Activated naive CD4-positive, alpha-beta T cell treated with Interleukin-2 at 50 U/mL for 16 hours (primary cell): ENCODE data around the gene MICAL2.

ENCODE experiments used
- DNase-seq: peaks from one replicate; pipeline ENCODE4 v3.0.0-alpha.2; 2020

Gene MICAL2

DNA sequence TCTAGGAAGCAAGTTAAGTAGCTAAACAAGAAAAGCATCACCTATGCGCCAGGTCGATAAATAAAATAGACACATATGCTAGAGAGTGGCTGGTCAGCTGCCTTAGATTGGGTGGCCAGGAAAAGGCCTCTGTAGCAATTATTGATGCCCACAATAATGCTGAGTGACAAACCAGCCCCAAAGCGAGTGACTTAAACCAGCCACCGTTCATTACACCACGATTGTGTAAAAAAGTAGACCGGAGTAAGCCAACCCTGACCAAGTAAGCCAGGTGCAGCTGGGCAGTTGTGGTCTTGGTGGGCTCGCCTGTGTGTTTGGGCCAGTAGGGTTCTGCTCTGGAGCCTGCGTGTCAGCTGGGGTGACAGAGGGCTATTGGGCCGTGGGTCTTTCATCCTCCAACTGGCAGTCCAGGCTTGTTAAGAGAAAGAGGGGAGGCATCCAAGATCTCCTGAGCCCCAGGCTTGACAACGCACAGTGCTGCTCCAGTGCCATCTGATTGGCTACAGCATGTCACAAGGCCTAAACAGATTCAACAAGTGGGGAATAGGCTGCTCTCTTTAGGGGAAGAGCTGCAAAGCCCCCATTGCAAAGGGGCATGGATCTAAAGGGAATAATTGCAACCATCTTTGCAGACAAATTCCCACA lies 166.6 kb downstream of the MICAL2 start:
- no peak for DNase-seq

GRCh38 chr11:12278766-12279671 lies 168.6 kb downstream of the MICAL2 start:
- DNase-seq, result no peak

GRCh38 chr11:12279672-12280108 lies 169.3 kb downstream of the MICAL2 start:
- DNase-seq, result no peak

DNA sequence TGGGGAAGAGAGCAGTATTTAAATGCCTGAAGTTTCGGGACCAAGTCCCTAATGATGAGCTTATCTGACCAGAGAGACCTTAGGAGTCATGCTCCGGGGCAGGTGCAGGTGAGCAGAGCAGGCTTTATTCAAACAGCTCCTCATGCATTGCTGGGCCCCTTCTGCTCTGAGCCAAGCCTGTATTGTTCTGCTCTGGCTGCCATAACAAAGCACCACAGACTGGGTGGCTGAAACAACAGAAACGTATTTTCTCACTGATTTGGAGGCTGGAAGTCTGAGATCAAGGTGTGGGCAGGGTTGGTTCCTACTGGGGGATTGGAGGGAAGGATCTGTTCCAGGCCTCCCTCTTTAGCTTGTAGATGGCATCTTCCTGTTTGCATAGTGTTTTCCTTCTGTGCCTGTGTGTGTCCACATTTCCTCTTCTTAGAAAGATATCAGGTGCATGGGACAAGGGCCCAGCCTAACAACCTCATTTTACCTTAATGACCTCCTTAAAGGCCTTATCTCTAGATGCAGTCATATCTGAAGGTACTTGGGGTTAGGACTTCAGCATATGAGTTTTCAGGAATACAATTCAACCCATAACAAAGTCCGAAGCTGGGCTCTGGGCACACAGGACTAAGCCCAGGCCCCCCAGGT lies 169.9 kb downstream of the MICAL2 start:
- no peak for DNase-seq

DNA sequence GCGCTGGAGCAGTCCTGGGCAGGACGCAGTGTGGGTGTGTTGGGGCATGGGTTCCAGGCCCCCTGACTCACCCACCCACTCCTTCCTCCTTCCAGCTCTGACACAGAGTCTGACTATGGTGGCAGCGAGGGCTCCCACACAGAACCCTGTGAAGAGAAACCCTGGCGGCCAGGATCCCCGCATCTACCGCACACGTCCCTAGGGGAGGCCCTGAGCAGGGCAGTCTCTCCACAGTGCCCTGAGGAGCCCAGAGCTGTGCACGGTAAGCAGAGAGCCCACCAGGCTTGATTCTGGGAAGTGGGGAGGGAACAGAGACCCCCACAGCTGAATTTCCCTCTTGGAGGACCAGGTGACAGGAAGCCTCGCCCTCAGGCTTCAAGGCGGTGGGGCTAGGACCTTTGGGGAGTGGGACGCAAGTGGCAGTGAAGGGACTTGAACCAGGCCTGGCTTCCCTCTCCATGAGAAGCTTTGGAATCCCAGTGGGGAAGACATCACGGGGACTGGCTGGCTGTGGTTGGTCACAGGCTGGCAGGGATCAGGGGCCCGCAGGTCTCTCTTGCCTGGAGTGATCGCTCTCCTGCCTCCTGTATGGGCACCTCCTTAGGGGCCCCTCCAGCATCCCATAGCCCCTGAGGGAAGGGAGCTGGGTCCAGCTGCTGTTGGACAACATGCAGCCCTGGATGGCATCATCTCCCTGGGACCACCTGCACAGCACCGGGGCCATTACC lies 170.6 kb downstream of the MICAL2 start:
- peak; percentile 29 for DNase-seq

- DNase-seq, result peak; percentile 79
Observed at GRCh38 chr11:12281571-12282478, 171.4 kb downstream of the MICAL2 start.

- no peak for DNase-seq
Observed at GRCh38 chr11:12282676-12283075, 172.3 kb downstream of the MICAL2 start.

- no peak for DNase-seq
Observed at GRCh38 chr11:12284316-12285050, 174.1 kb downstream of the MICAL2 start.

DNA sequence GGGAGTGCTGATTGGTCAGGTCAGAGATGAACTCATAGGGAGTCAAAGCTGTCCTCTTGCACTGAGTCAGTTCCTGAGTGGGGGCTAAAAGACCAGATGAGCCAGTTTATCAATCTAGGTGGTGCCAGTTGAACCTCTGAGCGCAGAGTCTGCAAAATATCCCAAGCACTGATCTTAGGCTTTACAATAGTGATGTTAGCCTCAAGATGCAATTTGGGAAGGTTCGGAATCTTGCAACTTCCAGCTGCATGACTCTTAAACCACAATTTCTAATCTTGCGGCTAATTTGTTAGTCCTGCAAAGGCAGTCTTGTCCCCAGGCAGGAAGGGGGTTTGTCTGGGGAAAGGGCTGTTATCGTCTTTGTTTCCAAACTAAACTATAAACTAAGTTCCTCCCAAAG lies 174.7 kb downstream of the MICAL2 start:
- DNase-seq, result no peak

DNA sequence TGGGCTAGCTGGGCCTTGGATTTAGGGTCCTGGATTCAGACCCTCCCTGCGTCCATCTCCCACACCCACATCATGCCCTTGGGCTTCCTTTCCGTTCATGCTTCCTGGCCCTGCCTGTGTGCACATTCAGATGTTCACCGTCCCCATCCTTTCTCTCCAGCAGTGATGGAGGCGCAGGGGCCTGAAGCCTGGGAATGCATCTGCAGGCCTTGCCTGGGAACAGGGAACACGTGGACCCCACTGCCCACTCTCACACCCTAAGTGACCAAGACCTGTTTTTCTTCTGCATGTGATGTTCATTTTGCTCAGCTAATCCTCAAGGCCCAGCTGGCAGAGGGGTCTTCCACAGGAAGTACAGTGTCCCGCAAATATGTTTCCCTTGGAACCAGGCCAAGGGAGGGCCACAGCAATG lies 175.4 kb downstream of the MICAL2 start:
- no peak for DNase-seq

GRCh38 chr11:12286606-12287005 lies 176.2 kb downstream of the MICAL2 start:
- no peak for DNase-seq

DNA sequence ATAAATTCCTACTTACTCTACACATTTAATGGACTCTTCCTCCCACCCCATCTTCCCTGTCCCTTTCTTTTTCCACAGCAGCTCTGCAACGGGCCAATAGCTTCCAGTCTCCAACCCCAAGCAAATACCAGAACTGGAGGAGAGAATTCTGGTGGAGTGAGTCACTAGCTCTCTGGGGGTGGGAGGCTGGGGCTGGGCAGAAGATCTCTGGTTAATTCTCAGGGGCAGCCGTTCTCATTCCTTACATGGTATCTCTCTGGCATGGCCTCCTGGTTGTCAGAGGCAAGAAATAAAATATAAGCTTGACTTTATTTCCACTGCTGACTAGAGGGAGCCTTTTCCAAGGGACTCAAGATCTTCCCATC lies 176.6 kb downstream of the MICAL2 start:
- no peak for DNase-seq

DNA sequence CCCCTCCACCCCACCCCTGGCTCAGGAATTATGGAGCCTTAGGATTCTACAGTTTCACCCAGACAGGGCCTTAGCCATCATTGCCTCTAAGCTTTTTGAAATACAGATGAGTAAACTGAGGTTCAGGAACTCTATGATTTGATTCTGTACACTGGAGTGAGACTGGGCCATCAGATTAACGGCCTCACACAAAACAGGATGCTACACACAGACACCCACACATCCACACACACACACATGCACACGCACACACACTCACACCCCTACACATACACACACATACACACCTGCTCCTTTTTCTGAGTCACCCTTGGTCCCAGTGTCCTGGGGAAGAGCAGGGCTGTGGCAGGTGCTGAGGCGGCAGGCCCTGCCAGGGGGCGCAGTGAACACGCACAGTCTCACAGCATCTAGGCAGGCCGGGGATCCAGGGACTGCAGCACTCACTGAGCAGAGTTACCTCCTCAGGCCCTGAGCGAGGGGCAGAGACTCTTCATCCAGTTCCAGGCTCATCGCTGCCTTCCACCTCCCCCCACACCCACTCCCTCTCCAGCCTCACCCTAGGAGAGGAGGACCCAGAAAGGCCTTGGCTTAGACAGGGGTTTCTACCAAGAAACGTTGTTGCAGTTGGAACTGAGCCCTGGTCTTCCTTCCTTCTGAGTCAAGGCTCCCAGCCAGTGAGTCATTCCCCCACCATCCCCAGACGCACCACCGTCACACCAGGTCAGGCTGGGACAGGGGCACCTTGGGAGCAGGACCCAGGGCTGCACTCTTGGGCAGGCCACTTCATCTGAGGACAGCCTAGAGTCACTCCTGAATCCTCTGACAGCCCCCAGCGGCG lies 177.2 kb downstream of the MICAL2 start:
- DNase-seq, result no peak

GRCh38 chr11:12288212-12288930 lies 178.0 kb downstream of the MICAL2 start:
- DNase-seq, result peak; percentile 42

DNA sequence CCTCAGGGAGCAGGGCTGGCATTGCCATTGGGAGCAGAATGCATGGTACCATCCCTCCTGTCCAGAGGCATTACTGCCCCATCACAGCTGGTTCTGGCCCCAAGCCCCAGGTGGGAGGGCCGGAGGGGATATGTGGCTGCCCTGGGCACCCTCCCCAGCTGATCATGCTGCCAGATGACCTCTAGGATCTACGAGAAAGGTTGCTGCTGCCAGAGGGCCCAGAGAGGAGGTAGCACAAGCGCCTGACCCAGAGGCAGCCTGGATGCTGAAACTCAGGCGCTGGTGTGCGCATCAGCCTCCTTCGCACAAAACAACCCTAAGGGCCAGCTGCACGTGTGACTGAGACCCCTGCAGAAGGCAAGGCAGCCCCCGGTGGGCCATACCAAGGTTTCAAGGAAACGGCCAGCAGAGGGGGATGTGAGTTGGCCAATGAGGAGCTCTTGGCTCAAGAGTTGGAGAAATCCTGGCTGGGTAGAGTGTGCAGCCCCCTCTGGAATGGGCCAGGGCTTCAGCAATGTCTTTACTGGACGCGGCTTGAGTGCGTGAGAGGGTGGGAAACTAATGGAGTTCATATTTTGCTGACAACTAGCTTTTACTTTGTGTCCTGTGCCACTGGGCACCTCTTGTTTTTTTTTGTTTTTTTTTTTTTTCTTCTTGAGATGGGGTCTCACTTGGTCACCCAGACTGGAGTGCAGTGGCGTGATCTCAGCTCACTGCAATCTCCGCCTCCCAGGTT lies 178.7 kb downstream of the MICAL2 start:
- DNase-seq, result no peak

DNA sequence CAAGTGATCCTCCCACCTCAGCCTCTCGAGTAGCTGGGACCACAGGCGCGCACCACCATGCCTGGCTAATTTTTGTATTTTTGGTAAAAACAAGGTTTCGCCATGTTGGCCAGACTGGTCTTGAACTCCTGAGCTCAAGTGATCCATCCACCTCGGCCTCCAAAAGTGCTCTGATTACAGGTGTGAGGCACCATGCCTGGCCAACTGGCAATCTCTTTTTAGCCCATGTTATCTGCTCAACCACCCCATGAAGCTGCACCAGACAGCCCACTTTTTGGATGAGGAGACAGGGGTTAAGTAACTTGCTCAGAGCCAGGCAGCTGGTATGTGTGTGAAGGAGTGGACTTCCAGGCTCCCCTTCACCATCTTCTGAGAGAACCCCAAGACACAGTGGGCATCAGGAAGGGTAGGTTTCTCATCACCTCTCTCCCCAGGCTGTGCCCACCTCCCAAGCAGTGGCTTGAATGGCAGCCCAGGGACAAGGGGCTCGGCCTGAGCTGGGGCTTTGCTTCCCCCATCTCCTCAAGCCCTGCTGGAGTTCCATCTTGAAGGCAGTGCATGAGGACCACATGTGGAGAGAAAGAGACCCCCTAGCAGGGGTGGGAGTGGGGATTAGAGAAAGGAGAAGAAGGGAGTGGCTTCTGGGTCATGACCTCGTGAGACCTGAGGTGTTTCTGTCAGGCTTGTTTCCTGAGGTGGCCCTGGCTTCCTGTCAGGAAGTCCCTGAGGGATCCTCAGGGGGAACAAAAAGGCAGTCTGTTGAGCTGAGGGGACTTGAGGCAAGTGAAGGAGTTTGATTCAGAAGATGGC lies 179.5 kb downstream of the MICAL2 start:
- DNase-seq, result no peak

GRCh38 chr11:12290477-12290922 lies 180.1 kb downstream of the MICAL2 start:
- no peak for DNase-seq

DNA sequence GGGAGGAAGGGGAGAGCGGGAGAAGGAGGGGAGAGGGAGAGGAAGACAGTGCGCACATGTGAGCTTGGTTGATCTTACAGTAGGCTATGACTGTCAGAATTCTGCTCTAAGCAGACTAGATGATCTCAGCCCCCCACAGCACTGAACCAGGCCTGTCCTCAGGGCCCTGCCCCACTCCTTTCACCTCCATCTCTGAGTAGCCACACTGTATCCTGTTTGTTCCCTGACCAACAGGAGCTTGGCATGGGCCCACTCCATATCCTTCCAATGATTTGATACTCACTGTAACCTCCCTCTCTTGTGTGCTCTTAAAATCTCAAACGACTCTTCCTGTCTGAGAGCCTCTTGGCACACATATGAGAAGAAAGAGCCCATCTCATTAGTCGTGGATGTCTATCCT lies 180.9 kb downstream of the MICAL2 start:
- DNase-seq, result no peak
